ENCODE data around the gene PIAS2. TPM values are rescaled to one million over a fixed set of nuclear protein-coding genes. Genes with fewer than 3 reads are reported as not detected.

PIAS2 gene
- total and polyA plus RNA-seq, 2 of the 13 experiments (the other 11 are each of a cell fraction or from before 2014, with no cell fraction given): 12.2 to 12.7 TPM

- Histone ChIP-seq H3K27me3 (ENCODE audit: control insufficient read depth in 1 of 2, insufficient read depth in 2 of 2, low read length in 2 of 2) (peaks cover 0 to 12% of the 10 kb centered on the region in 2 experiments; a peak in 2 of 5 replicates), H3K9ac (ENCODE audit: insufficient read depth, low read depth, low read length) (no peak overlapping the region), H3K4me3 (replicated peaks in 1 of 3; ENCODE audit: insufficient read depth in 1 of 3, low read depth in 2 of 3, low read length in 3 of 3) (no peak overlapping the region), H3K36me3 (replicated peaks in 1 of 2; ENCODE audit: control insufficient read depth in 1 of 2, insufficient read depth in 2 of 2, low read length in 2 of 2) (no peaks in the 10 kb centered on the region), H3K27ac (ENCODE audit: extremely low read length, insufficient read depth, low read length) (no peak overlapping the region), H3K4me2 (ENCODE audit: low read depth, low read length) (no peak overlapping the region), H3K4me1 (ENCODE audit: insufficient read depth, low read length) (no peaks in the 10 kb centered on the region), H4K20me1 (ENCODE audit: insufficient read depth, low read length) (no peaks in the 10 kb centered on the region), H3K9me3 (ENCODE audit: low read length) (no peaks in the 10 kb centered on the region), H3K79me2 (ENCODE audit: insufficient read depth, low read length) (no peaks in the 10 kb centered on the region), H2AFZ (ENCODE audit: low read length) (no peak overlapping the region)
- no peak for ATAC-seq
- TF ChIP-seq MED8 (CRISPR knock-in tag; IDR thresholded peaks at IDR 0.05; ENCODE audit: insufficient replicate concordance) (no peak), YEATS4 (CRISPR knock-in tag; IDR thresholded peaks at IDR 0.05; ENCODE audit: borderline replicate concordance) (no peak), MAFK (conservative IDR thresholded peaks at IDR 0.05 in 1 of 2, IDR thresholded peaks at IDR 0.05 in 1 of 2; ENCODE audit: low read length in 2 of 2) (peak; percentile 60 to 68), ZNF567 (CRISPR knock-in tag; IDR thresholded peaks at IDR 0.05; ENCODE audit: borderline replicate concordance) (no peak), CREM (IDR thresholded peaks at IDR 0.05) (no peak), CREM (CRISPR knock-in tag; IDR thresholded peaks at IDR 0.05) (no peak), MAFF (IDR thresholded peaks at IDR 0.05; ENCODE audit: low read depth, low read length) (peak; percentile 62; the same call in 1 of the 2 replicates), NCOR1 (IDR thresholded peaks at IDR 0.05; ENCODE audit: borderline replicate concordance, low read length) (no peak), AGO1 (IDR thresholded peaks at IDR 0.05; ENCODE audit: low read depth, low read length, poor library complexity, severe bottlenecking) (no peak)
- BruUV-seq (replicated peaks): no TSS peak
- ChIA-PET CTCF (ENCODE audit: low intra/inter-chr PET ratio, low total read pairs) (no interaction called here), POLR2A (no interaction called here)
- intact Hi-C loops (cut with micrococcal nuclease; ENCODE audit: unreplicated experiment): no loop called here
- no peak for DNase-seq (ENCODE audit: low spot score)
- in situ Hi-C loops (cut with HindIII; ENCODE audit: extremely low pct_ligation_motif_present, low pct_unique_long_range_greater_than_20kb): no loop called here
- 5% methylated on average over 2 of the region's 2 CpGs for WGBS (ENCODE audit: low lambda C conversion rate)
- FAIRE-seq: no peak
Observed at GRCh38 chr18:46942646-46943045, 25.3 kb upstream of the PIAS2 start.

DNA sequence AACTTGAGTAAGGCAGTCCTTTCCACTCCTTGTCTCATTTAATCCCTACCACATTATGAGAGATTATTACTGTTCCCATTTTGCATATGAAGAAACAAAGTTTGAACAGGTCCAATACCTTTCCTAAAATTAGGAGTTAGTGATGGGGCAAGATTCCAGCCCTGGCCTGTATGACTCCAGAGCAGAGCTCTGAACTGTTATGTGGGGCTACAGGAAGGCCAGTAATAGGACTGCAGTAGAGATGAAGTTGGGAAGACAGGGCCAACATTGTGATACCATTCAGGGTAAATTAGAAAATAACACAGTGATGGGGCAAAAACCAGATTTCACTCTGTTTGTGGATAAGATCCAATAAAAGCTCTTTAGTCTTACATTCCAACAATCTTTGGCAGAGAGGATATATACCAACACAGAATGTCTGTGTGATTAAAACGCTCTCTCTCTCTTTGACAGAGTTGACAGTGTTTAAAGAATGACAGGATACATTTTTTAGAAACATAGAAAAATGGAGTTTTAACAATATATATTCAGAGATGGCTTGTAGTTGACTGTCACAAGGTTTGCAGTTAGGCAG is 22.8 kb upstream of the PIAS2 start:
- ChIA-PET POLR2A (interaction anchor here (1.0 kb wide), 1 partner anchor 23 kb away, joined by 5 read pairs; the partner anchor contains the start of genes KATNAL2 and PIAS2), CTCF (ENCODE audit: low intra/inter-chr PET ratio, low total read pairs) (no interaction called here)
- BruUV-seq (replicated peaks): no TSS peak
- no peak for TF ChIP-seq RBFOX2 (IDR thresholded peaks at IDR 0.05; ENCODE audit: low read depth, low read length)
- TF ChIP-seq NCOA2 (CRISPR knock-in tag; IDR thresholded peaks at IDR 0.05): no peak
- TF ChIP-seq ZNF720 (CRISPR knock-in tag; IDR thresholded peaks at IDR 0.05): no peak
- no peak for TF ChIP-seq REL (CRISPR knock-in tag; conservative IDR thresholded peaks at IDR 0.05)
- no peak for TF ChIP-seq ZSCAN20 (CRISPR knock-in tag; IDR thresholded peaks at IDR 0.05; ENCODE audit: borderline replicate concordance)
- TF ChIP-seq KLF9 (CRISPR knock-in tag; IDR thresholded peaks at IDR 0.05; ENCODE audit: low read depth): no peak
- no peak for TF ChIP-seq STAT6 (CRISPR knock-in tag; IDR thresholded peaks at IDR 0.05; ENCODE audit: borderline replicate concordance)
- TF ChIP-seq NCOA5 (CRISPR knock-in tag; IDR thresholded peaks at IDR 0.05): no peak
- TF ChIP-seq HNF4G (IDR thresholded peaks at IDR 0.05; ENCODE audit: borderline replicate concordance, low read depth, low read length): no peak
- no peak for TF ChIP-seq HNF4G (CRISPR knock-in tag; IDR thresholded peaks at IDR 0.05; ENCODE audit: borderline replicate concordance, low read depth)

More for the DNA sequence above, 22.8 kb upstream of the PIAS2 start:
- H3K4me3 ChIP-seq (replicated peaks in 1 of 3; ENCODE audit: insufficient read depth in 1 of 3, low read depth in 2 of 3, low read length in 3 of 3): no peak overlapping the region
- no peaks in the 10 kb centered on the region for H3K36me3 ChIP-seq (replicated peaks in 1 of 2; ENCODE audit: control insufficient read depth in 1 of 2, insufficient read depth in 2 of 2, low read length in 2 of 2)
- in situ Hi-C loops (cut with HindIII; ENCODE audit: extremely low pct_ligation_motif_present, low pct_unique_long_range_greater_than_20kb) (no loop called here), intact Hi-C loops (cut with micrococcal nuclease; ENCODE audit: unreplicated experiment) (no loop called here)
- H3K79me2 ChIP-seq (ENCODE audit: insufficient read depth, low read length): no peaks in the 10 kb centered on the region
- H2AFZ ChIP-seq (ENCODE audit: low read length): no peak overlapping the region
- DNase-seq (ENCODE audit: low spot score) (no peak), ATAC-seq (no peak), FAIRE-seq (no peak)
- 26% methylated on average over 1 of the region's 1 CpG for WGBS (ENCODE audit: low lambda C conversion rate)
- no peak overlapping the region for H3K4me2 ChIP-seq (ENCODE audit: low read depth, low read length)
- no peaks in the 10 kb centered on the region for H3K9me3 ChIP-seq (ENCODE audit: low read length)
- H4K20me1 ChIP-seq (ENCODE audit: insufficient read depth, low read length): no peaks in the 10 kb centered on the region
- H3K27me3 ChIP-seq (ENCODE audit: control insufficient read depth in 1 of 2, insufficient read depth in 2 of 2, low read length in 2 of 2): no peaks in the 10 kb centered on the region
- no peaks in the 10 kb centered on the region for H3K4me1 ChIP-seq (ENCODE audit: insufficient read depth, low read length)
- H3K27ac ChIP-seq (ENCODE audit: extremely low read length, insufficient read depth, low read length): no peak overlapping the region
- H3K9ac ChIP-seq (ENCODE audit: insufficient read depth, low read depth, low read length): no peak overlapping the region
